ENCODE data around the gene ST3GAL3. TPM values are rescaled to one million over a fixed set of nuclear protein-coding genes. Genes with fewer than 3 reads are reported as not detected.

Gene ST3GAL3
- total RNA-seq, 2 donors from 2014 or later = 15.5 to 20.6 TPM

DNA sequence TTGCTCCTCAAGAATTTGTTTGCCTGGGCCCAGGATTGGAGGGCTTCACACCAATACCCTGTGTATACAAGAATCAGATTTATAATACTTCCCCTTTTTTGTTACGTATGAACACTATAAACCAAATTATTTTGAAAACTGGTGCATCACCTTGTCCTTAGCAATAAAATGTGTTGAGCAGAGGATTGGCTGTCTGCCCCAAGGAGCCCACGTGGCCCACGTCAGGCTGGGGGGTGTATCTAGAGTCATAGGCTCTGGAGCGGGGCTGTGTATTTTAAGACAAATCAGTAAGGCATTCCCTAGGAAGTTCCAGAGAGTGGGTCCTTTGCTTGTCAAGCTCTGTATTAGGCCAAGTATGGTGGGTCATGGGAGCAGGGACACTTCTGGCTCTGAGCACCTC lies 2.0 kb upstream of the ST3GAL3 start:
- H3K36me3 ChIP-seq = peaks cover 44% of the 10 kb centered on the region

DNA sequence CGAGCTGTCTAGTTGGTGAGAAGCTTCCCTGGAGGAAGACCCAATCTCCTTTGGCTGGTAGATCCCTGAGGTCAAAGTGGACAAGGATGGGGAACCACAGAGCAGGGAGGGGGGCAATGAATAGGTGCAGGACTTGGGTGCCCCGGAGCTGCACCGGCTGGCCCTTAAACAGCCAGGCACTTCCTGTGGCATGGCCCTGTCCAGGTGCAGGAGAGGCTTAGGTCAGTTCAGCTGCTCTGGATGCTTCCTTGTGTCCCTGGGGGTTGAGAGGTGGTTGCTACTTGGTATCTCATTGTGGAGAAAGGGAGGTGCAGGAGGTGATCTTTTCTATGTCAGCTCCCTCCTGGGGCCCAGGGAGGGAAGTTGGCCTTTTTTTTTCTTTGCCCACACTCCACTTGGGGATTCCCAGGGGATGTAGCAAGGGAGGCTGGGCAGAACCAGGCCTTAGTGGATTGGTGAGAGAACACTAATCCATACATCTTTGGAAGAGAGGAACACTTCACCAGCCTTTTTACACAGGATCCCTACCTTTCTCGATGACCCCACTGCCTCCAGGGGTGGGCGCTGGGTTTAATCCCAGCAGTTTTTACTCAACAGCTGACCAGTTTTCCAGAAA lies 1.2 kb upstream of the ST3GAL3 start:
- peaks cover 38% of the 10 kb centered on the region for H3K36me3 ChIP-seq
- H3K4me1 ChIP-seq = peaks cover 0 to 22% of the 10 kb centered on the region in 2 donors
- no peaks in the 10 kb centered on the region for H3K9me3 ChIP-seq
- no peak overlapping the region for H3K27ac ChIP-seq
- H3K27me3 ChIP-seq = no peaks in the 10 kb centered on the region
- no peak for DNase-seq (ENCODE audit: low spot score)
- TF ChIP-seq, protein P1, sequence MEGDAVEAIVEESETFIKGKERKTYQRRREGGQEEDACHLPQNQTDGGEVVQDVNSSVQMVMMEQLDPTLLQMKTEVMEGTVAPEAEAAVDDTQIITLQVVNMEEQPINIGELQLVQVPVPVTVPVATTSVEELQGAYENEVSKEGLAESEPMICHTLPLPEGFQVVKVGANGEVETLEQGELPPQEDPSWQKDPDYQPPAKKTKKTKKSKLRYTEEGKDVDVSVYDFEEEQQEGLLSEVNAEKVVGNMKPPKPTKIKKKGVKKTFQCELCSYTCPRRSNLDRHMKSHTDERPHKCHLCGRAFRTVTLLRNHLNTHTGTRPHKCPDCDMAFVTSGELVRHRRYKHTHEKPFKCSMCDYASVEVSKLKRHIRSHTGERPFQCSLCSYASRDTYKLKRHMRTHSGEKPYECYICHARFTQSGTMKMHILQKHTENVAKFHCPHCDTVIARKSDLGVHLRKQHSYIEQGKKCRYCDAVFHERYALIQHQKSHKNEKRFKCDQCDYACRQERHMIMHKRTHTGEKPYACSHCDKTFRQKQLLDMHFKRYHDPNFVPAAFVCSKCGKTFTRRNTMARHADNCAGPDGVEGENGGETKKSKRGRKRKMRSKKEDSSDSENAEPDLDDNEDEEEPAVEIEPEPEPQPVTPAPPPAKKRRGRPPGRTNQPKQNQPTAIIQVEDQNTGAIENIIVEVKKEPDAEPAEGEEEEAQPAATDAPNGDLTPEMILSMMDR (IDR thresholded peaks at IDR 0.05) = no peak
- H3K4me3 ChIP-seq = no peak overlapping the region

More for the DNA sequence above, 2.0 kb upstream of the ST3GAL3 start:
- Histone ChIP-seq H3K9me3 (no peaks in the 10 kb centered on the region), H3K4me1 (peaks cover 0 to 22% of the 10 kb centered on the region in 2 donors), H3K27me3 (no peaks in the 10 kb centered on the region), H3K4me3 (no peak overlapping the region), H3K27ac (no peak overlapping the region)
- TF ChIP-seq, protein P1 (IDR thresholded peaks at IDR 0.05) = no peak
- DNase-seq (ENCODE audit: low spot score) = no peak

DNA sequence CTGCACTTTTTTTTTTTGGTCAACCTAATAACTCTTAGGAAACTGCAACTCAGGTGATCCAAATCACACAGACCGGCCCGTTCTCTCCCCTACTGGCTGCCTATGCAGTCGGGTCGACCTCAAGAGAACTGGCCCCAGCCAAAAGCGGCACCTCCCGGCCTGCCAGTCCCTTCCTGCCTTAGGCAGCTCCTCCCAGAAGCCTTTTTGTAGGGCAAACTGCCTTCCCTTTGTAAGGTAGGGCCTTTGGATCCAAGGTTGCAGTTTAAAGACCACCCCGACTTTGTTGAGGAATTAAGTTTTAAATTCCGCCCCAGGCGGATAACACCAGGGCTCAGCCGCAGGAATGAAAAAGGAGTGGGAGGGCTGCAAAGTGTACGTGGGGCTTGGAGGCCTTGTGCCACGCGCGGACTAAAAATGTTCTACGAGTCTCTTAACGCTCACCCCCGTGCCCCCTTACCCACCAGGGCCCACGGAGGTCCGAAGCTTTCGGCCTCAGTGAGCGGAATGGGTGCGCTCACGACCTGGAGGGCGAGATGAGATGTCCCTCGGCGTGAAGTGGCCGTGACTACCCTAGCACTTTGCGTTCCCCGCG lies 642 bp upstream of the ST3GAL3 start:
- H3K4me1 ChIP-seq = peaks cover 0 to 22% of the 10 kb centered on the region in 2 donors
- H3K36me3 ChIP-seq = peaks cover 32% of the 10 kb centered on the region
- peak overlapping the region; percentile 82 to 88 for H3K4me3 ChIP-seq
- TF ChIP-seq, protein P1 (IDR thresholded peaks at IDR 0.05) = no peak
- no peaks in the 10 kb centered on the region for H3K9me3 ChIP-seq
- no peaks in the 10 kb centered on the region for H3K27me3 ChIP-seq
- H3K27ac ChIP-seq = peak overlapping the region in 1 of 2 donors; percentile 17
- no peak for DNase-seq (ENCODE audit: low spot score)

DNA sequence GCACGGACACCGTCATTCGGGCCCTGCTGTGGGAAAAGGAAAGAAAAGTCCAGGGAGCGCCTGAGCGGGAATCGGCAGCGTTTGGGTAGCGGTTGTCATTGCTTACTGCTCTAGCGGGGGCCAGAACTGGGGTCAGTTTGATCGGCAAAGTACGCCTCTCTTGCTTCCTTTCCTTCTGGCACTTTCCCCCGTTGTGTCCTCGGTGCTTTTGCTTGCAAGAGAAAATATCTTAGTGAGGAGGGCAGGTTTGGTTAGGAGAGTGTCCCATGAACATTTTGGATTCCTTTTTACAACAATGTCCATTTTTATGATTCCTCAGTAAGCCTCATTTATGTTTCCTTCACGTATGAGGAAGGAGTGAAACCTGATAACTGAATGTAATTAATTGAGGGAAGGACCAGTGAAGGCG lies 670 bp downstream of the ST3GAL3 start:
- H3K4me3 ChIP-seq = peak overlapping the region; percentile 82 to 88
- H3K9me3 ChIP-seq = no peaks in the 10 kb centered on the region
- H3K36me3 ChIP-seq = peaks cover 19% of the 10 kb centered on the region
- H3K4me1 ChIP-seq = peaks cover 0 to 22% of the 10 kb centered on the region in 2 donors
- peak overlapping the region; percentile 78 to 88 for H3K27ac ChIP-seq
- H3K27me3 ChIP-seq = no peaks in the 10 kb centered on the region
- DNase-seq (ENCODE audit: low spot score) = no peak
- TF ChIP-seq, protein P1 (IDR thresholded peaks at IDR 0.05) = no peak

DNA sequence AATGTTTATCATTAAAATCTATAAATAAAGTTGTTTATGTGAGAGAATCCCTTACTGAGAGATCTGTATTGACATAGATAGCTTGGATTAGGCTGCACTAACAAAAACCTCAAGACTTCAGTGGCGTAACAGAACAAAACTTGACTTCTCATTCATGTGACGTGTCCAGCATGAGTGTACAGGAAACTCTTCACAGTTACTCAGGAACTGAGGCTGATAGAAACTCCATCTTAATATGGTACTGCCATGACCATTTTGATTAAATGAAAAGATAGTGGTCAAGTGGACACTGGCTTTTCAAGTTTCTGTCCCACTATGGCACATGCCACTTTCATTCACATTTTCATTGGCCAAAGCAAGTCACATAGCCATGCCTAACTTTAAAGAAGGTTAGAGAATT lies 3.7 kb downstream of the ST3GAL3 start:
- no peaks in the 10 kb centered on the region for H3K27me3 ChIP-seq
- TF ChIP-seq, protein P1 (IDR thresholded peaks at IDR 0.05) = no peak
- H3K27ac ChIP-seq = no peak overlapping the region
- H3K4me3 ChIP-seq = no peak overlapping the region
- no peaks in the 10 kb centered on the region for H3K36me3 ChIP-seq
- H3K4me1 ChIP-seq = peaks cover 0 to 21% of the 10 kb centered on the region in 2 donors
- no peaks in the 10 kb centered on the region for H3K9me3 ChIP-seq
- no peak for DNase-seq (ENCODE audit: low spot score)

All from right atrium auricular region (tissue), 2 donors.